LNCaP clone FGC (cell line): ENCODE measurements around the gene FIG4.

Source experiments
- DNase-seq: peaks from one replicate; pipeline ENCODE4 v3.0.0-alpha.2; 2011; ENCODE audit warnings: low read depth
- H3K4me3 ChIP-seq: 2 replicates; pipeline ENCODE4 v1.5.1; 2011; ENCODE audit warnings: mild to moderate bottlenecking, low read depth, low read length, control low read depth
- CTCF ChIP-seq: IDR thresholded peaks from 2 replicates; pipeline ENCODE4 v1.5.1; 2012; ENCODE audit warnings: mild to moderate bottlenecking; ENCODE audit not compliant: control insufficient read depth, insufficient read depth; ENCODE audit errors: extremely low read depth

FIG4 gene

DNA sequence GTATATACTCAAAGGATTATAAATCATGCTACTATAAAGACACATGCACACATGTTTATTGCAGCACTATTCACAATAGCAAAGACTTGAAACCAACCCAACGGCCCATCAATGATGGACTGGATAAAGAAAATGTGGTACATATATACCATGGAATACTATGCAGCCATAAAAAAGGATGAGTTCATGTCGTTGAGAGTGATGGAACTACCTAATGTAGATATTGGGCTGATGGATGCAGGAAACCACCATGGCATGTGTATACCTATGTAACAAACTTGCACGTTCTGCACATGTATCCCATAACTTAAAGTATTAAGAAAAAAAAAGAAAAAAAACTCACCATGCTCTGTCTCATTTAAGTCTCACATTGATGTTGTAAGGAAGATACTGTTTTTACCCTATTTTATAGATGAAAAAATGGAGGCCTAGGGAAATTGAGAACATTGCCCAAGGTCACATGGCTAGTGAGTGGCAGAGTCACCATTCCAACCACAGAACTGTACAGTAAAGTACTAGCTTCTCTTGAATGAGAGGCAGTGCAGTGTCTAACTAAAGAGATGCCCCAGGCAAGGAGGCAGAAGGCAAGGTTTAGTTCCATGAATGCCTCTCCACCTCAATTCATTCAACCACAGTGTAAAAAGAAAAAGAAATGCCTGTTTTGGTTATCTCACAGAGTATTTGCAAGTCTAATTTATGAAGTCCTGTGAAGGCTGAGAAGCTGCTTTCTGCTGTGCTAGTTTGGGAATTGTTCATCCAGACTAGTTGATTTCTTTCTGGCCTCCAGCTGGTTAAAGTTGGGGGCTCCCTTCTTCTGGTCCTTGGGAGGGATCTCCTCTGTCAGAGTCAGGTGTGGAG is 68.2 kb downstream of the FIG4 start:
- DNase-seq, result no peak
- no peak for TF ChIP-seq CTCF
- H3K4me3 ChIP-seq, result no peak overlapping the region

- no peak overlapping the region for H3K4me3 ChIP-seq
- TF ChIP-seq CTCF, result no peak
- no peak for DNase-seq
Measured at GRCh38 chr6:109760208-109760607, 69.1 kb downstream of the FIG4 start.

- no peak overlapping the region for H3K4me3 ChIP-seq
- no peak for TF ChIP-seq CTCF
- no peak for DNase-seq
Measured at GRCh38 chr6:109762166-109762565, 71.1 kb downstream of the FIG4 start.

DNA sequence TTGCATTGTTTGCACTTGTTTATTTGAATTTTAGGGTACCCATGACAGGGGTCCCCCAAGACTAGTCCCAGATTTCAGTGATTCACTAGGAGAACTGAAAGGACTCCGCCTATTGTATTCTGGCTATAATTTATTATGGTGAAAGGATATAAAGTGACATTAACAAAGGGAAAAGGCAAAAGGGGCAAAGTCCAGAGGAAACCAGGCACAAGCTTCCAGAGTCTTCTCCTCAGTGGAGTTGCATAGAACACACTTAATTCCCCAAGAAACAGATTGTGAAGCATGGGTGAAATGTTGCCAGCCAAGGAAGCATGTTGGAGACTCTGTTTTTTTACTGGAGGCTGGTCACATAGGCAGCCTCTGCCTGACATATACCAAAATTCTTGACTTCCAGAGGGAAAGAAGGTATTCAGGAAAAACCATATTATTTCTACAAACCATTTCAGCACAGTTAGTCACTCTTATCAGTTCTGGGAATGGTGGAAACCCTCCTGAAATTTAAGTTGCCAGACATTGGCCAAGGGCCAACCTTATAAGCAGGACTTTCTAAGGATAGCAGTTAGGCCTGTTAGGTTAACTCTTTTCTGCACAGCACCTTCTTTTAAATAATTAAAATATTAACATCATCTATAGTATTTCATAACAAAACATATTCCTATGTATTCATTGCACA is 71.8 kb downstream of the FIG4 start:
- H3K4me3 ChIP-seq, result no peak overlapping the region
- TF ChIP-seq CTCF, result no peak
- DNase-seq, result no peak

DNA sequence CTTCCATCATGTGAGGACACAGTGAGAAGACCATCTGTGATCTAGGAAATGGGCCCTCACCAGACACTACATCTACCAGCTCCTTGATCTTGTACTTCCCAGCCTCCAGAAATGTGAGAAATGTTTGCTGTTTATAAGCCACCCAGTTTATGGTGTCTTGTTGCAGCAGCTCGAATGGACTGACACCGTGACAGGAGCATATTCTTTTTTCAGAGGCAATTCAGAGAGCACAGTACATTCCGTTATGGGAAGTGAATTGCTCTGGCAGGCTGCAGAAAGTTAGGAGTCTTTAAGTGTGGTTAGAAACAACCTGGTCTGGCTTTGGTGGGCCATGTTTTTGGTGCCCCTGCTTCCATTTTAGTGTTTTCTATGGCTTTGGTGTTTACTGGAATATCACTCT is 75.1 kb downstream of the FIG4 start:
- DNase-seq, result no peak
- TF ChIP-seq CTCF, result no peak
- H3K4me3 ChIP-seq, result no peak overlapping the region

DNA sequence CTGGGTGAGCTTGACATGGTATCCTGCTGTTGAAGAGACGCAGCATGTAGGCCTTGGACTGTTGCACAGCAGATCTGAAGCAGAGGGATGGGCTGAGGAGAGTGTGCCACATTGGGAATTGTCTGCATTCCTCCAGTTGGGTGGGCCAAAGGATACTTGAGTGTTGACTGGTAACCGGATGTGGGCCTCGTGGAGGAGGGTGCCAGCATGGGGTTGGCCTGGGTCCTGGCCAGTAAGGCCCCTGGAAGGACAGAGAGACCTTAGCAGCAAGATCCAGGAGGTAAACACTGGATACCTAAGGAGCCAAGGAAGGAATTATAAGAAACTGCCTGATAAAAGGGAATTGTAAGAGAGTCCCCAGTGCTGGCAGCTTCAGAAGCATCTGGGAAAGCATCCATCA is 76.9 kb downstream of the FIG4 start:
- no peak for TF ChIP-seq CTCF
- no peak overlapping the region for H3K4me3 ChIP-seq
- no peak for DNase-seq
